Hematopoietic multipotent progenitor cell treated with erythropoietin and hydrocortisone succinate and interleukin-3 and kit ligand, for 15 days (in vitro differentiated cells): ENCODE measurements around the gene NECTIN4.

Experiments used
- DNase-seq: peaks from one replicate; pipeline ENCODE4 v3.0.0-alpha.2; 2015; ENCODE audit warnings: low spot score

NECTIN4 gene

DNA sequence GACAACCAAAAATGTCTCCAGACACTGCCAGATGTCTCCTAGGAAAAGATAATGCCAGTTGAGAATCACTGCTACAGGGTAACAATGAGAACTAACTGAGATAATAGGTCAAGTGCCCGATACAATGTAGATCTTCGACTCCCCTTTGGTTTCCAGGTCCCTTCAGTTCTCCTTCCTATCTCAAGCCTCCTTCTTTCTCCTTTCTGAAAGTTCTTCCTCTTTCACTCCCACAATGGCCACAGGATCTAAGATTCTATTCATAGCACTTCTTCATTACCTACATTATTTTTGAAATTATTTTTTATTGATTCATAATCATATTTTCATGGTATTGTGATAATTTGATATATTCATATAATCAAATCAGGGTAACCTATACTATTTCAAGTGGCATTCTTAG, 22.2 kb upstream of the NECTIN4 start:
- DNase-seq: no peak

DNA sequence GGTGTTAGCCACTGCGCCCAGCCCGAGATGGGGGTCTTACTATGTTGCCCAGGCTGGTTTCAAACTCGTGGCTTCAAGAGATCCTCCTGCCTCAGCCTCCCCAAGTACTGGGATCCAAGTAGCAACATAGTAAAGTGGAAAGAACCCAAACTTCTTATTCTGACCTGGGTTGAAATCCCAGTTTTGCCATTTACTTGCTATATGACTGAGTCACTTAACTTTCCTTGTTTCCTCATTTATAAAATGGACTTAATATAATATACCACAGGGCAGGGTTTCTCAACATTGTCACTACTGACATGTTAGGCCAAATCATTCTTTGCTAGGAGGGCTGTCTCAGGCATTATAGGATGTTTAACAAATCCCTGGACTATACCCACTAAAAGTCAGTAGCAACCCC, 21.8 kb upstream of the NECTIN4 start:
- no peak for DNase-seq

DNA sequence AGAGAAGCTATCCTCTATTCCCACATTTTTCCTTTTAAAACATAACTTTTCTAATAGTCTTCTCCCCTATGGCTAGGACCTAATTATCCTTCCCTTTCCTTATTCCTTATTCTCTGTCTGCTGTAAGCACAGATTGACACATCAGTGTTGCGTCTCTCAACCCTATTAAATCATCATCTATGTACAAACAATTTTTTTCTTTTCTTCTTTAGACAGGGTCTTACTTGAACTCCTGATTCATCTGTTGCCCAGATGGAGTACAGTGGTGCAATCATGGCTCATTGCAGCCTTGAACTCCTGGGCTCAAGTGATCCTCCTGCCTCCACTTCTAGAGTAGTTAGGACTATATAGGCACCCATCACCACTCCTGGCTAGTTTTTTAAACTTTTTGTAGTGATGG, 17.1 kb upstream of the NECTIN4 start:
- DNase-seq: no peak

DNA sequence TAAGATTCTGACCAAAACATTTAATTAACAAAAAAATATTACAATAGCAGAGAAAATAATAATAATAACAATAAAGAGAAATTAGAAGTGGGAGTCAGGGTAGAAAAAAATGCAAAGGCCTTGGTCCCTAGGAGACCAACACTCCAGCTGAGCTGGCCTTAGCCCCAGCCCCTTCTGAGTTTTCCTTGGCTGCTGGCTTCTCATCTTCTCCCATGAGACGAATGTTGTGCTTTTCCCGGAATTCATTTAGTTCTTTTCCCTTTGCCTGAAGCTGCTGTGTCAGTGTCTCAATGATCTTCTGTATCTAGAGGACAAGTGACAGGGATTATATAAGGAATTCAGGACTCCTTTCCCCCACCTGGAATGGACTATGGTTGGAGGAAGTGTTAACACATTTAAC, 11.2 kb upstream of the NECTIN4 start:
- no peak for DNase-seq

DNA sequence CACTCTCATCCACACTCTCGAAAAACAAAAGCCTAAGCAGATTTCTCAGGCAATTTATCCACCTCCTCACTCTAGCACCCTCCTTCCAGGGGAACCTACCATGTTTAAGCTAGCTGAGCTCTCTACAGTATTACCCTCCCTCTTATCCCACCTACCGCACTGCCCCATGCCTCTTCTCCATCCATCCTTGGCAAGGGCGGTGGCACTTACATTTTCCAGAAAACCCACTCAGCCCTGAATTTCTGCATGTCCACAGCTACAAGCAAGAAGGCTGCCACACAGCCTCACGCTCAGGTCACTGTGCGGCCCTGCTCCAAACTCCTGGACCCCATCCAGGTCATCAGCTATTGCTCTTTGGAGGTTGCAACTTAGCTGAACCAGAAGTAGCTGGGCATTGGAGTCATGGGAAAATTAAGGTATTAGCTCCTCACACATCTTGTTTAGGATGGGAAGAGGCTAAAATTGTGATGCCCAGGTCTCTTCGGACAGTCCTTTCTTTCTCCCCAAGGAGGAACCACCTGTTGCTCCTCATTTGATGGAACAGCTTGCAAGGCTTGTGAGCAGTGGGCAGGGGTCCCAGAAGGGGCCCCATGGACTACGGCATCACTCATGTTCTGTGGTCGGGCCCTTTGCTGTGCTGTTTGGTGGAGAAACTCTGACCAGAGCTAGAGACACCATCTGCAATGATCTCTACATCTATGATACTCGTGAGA, 9.9 kb upstream of the NECTIN4 start:
- no peak for DNase-seq

DNA sequence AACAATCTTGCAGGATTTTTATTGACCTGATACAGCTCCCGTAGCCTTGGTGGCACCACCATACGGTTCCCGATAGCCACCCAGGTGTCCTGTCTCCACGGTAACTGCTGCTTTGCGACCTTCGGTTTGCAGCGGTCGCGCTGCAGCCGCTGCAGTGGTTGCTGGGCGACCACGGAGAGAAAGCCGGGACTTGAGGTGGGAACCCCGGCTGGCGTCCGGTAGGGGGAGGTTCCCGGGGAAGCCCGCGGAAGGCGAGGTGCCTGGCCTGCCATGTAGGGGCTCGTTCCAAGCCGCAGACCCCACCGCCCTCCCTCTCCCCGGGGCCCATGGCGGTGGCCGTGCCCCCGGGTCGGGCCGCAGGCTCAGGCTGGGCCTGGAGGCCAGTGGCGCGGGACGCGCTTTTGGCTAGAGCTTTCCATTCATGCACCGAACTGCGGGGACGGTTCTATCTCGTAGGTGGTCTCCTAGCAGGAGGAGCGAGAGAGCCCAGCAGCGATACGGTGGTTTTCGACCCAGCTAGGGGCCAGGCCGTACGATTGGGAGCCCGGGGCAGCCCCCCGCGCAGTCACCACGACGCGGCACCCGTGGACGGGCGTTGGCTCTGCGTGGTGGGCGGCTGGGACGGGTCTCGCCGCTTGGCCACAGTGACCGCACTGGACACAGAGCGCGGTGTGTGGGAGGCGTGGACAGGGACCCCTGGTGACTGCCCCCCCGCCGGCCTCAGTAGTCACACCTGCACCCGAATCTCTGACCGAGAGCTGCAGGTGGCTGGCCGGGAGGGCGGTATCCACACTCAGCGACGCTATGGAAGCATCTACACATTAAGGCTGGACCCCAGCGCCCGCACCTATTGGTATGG, 9.1 kb upstream of the NECTIN4 start, which contains the start of gene KLHDC9:
TSS of gene KLHDC9 (plus strand) at position 152 of the 859 bp plus-strand sequence. CDS start at position 327, 175 bp downstream.
- DNase-seq: peak; percentile 9

DNA sequence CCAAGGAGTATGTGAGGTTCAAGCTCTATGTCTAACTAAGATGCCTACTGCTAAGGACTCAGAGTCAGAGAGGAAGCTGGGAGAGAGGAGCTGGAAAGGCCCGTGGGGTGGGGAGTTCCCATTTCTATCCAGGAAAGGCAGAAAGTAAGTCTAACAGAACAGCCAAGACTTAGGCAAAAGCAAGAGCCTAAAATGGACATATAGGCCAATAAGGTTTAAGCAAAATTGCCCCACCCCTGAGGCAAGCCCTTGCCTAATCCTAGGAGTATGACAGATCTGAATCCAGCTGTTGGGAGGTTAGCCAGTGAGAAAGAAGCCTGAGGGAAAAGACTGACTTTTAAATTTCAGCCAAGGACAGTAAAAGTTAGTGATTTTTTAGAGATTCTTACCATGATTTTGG, 7.2 kb upstream of the NECTIN4 start:
- DNase-seq: no peak

DNA sequence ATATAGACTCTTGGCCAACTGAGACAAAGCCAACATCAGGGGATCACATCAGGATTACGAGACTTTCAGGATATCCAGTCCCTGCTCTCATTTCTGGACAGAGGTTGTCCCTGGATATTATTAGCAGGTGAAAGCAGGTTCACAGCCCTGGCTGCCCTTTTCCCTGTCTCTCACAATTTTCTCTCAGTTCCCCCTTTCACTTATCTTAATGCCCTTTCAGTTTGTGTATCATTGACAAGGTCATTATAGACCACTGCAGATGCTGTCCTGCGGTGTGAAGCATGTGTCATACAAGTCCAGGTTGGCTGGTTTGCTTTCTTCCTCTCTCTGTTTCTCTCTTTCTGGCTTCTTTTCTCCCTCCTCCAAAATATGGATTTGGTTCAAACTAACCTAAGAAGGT, 6.7 kb upstream of the NECTIN4 start:
- no peak for DNase-seq

DNA sequence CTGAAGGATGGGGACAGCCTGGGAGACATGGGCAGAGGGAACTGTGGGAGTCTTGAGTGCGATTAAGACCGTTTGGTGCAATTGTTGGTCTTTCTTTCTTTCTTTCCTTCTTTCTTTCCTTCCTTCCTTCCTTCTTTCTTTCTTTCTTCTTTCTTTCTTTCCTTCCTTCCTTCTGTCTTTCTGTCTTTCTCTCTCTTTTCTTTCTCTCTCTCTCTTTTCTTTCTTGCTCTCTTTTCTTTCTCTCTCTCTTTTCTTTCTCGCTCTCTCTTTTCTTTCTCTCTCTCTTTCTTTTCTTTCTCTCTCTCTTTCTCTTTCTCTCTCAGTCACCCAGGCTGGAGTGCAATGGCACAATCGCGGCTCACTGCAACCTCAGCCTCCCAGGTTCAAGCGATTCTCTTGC, 5.9 kb upstream of the NECTIN4 start:
- no peak for DNase-seq

DNA sequence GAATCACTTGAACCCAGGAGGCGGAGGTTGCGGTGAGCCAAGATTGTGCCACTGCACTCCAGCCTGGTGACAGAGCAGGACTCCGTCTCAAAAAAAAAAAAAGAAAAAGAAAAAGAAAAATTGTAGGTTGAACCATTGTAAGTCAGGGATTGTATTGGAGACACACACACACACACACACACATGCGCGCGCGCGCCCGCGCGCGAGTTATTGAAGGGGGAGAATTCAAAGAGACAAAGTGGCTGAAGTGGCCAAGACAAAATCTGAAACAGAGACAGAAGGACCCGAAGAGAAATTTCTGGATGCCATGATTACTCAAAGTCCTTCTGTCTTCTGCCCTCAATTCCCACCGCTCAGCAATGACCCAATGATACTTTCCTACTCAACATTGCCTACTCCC, 5.1 kb upstream of the NECTIN4 start:
- no peak for DNase-seq

DNA sequence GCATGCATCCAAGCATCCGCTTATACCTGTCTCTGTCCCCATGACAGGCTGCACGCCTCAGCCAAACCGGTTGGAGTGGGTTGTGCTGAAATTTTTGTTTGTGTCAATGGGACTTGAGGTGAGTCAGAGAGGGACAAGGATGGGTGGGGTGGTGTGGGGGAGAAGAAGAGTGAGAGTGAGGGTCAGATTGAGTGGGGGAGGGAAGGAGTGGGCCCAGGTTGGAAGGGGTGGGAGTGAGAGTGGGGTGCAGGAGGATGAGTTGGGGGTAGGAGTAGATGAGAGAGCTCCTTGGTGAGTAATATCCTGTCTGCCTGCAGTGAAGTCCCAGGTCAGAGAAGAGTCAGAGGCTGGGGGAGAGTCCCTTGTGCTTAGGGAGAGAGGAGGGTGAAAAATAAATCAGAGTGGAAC, 3.3 kb upstream of the NECTIN4 start:
- DNase-seq: no peak

DNA sequence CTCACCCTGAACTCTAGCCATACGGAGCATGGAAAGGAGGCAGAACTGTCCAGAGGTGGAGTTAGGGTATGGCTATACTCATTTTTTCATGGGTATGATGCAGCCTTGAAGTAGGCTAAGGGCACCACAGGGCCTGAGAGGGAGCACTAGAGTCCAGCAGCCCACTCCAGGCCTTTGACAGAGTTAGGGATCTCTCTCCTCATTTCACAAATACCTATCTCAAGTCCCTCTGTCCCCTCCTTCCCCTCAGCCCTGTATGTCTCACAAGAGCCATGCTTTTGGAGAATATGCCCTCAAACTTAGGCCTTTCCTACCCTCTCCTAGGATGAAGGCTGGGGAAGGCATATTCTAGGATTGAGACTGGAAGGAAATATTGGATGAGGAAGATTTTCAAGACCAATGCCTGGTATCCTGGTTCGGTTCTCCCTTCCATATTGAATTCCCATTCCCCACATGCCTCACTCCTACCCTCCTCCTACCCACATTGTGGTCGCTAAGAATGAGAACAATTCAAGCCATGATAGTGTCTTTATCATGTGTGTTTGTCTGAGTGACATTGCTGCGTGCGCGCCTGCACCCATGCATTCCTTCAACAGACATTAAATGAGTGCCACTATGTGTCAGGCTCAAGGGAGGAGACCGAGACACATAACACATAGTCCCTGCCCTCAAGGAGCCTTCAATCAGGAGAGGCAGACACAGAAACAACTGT, 2.6 kb upstream of the NECTIN4 start:
- no peak for DNase-seq

DNA sequence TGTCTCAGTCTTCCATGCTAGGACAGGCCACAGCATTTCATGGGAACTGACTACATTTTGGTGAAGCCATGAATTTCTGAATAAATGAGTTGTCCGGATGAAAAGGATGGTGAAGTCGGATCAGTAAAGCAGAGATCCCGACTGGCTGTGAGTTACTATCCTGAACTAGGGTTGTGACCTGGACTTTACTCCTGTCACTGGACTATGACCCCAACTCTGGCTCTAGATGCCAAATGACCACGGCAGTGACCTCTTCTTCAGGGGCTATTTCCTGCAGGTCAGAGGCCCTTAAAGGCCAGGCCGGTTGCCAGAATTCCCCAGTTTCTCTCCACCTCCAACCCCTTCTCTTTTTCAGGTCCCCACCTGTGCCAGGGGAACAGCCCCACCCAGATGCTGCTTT, 1.7 kb upstream of the NECTIN4 start:
- DNase-seq: no peak

DNA sequence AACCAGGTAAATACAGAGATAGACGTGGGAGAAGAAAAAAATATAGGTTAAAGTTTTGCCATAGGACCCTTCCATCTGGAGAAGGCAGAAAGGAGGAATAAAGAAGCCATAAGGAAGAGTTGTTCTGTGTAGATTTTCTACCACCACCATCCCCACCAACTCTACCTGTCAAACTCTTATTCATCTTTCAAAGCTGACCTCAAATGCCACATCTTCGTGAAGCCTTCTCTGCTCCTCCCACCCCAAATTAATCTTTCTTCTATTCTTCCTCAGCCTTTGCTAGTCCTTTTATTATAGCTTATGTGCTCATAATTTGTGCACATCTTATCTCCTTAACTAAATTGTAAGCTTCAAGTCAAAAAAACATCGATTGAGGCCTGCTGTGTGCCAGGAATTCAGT, 1.3 kb upstream of the NECTIN4 start:
- DNase-seq: no peak

DNA sequence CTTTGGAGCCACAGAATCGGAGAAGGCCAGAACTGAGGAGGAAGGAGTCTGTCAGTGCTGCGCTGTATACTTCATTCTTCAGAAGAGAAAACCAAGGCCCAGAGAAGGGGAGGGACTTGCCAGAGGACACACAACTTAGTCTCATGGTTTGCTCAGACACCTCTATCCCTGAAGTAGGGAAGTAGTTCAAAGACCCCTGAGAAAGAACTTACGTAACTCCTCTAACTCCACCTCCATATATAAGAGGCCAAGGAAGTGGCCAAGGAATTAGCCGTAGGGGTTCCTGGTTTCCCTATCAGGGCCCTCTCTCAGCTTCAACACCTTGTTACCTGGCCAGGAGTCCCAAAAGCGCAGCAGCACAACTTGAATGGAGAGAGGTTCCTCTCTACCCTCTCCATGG, 580 bp upstream of the NECTIN4 start:
- DNase-seq: no peak

DNA sequence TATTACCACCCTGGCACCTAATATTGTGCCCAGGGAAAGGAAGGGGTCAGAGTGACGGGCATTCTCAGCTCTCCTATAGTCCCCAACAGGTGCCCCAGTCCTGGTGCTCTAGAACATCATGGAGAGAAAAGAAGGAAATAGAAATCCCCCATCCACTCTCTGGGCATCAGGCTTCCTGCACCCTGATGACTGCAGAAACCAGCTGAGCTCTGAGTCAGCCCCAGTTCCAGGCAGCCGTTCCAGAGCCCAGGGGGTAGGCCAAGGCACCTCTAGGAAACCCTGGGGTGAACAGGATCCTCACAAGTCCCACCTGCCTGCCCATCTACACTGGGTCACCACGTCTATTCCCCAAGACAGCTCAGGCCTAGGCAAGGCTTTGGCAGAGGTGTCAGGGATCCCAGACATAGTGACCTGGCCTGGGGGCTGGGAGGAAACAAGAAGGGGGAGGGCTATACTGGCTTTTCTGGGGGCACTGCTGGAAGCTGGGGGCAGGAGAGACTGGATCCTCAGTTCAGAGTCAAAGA, 709 bp downstream of the NECTIN4 start:
- DNase-seq: no peak

DNA sequence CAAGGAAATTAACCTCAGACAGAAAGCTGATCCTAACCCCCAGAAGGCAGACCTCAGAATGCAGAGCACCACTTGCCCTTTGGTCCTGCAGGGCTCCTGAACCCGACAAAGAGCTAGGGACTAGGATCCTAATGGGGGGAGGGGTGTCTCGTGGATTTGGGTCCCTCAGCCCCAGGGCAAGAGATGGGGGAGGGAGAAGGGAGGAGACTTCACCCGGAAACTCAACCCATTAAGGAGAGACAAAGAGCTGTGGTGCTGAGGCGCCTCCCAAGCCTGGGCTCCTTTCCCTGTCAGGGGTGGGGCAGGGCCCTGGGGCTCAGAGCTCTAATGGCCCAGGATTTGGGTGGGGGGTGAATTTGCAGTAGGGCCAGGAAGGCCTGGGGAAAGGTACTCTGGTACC, 2.9 kb downstream of the NECTIN4 start:
- DNase-seq: no peak

DNA sequence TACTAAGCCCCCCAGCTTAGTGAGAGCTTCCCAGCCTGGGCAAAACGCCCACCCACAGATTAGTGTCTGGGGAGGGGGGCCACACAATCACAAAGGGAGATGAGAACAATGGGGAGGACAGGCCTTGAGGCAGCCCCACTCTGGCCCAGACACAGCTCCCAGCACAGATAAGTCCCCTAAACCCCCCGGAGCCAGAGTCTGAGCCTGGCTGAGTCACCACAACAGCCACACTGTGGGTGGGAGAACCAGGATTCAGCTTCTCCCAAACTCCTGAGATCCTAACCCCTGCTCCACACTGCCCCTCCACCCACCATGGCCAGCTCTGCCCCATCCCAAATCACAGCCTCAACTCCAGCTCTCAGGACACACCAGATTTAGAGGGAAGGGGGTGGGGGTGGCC, 4.2 kb downstream of the NECTIN4 start:
- no peak for DNase-seq

DNA sequence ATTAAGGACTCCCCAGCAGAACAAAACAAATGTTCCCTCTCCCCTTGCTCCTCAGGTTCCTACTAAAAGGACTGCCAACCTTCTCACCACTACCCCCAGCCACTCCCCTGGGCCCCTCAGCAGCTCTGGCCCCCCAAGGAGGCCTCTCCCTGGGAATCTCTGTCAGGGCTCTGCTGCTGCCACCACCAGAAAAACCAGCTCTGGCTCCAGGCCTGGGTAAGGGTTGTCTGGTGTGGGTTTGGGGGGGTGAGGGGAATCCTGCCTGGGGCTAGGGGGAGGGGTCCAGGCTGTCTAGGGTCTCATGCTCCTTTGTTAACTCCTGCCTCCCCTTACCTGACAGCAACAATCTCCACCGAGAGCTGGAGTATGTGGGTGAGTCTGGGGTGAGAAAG, 4.8 kb downstream of the NECTIN4 start:
- DNase-seq: no peak

DNA sequence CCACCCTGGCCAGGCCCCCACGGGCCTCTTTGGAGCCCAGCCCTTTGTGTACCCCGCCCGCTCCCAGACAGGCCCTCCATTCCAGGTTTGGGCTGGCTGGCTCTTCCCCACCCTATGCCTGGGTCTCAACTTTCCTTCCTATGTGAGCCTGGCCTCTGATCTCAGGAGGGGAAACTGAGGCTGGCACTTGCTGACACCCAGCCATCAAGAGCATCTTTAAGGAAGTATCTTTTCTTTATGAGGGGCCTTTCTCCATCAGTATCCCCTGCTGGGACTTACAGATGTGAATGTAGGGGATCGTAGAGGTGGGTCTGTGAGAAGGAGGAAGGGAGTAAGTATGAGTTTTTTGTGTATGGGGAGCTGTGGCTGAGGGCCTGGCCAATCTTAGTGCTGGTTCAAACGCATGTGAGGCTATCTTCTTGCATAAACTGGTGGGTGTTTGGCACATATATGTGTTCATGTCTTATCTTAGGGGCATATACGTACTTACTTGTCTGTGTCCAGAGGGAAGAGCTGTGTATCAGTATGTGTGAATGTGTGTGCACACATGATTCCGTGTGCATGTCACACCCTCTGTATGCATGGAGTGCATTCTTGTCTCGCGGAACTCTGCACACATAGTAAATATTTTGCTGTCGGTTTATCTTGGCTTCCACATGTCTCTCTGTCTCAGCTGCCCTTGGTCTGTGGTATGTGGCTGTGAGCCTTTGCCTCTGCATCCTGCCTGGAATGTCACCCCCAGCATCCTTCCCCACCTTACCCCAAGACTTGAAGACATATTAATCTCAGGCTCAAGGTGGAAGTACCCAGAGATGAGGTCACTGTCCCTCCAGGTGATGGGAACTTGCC, 5.4 kb downstream of the NECTIN4 start:
- no peak for DNase-seq

DNA sequence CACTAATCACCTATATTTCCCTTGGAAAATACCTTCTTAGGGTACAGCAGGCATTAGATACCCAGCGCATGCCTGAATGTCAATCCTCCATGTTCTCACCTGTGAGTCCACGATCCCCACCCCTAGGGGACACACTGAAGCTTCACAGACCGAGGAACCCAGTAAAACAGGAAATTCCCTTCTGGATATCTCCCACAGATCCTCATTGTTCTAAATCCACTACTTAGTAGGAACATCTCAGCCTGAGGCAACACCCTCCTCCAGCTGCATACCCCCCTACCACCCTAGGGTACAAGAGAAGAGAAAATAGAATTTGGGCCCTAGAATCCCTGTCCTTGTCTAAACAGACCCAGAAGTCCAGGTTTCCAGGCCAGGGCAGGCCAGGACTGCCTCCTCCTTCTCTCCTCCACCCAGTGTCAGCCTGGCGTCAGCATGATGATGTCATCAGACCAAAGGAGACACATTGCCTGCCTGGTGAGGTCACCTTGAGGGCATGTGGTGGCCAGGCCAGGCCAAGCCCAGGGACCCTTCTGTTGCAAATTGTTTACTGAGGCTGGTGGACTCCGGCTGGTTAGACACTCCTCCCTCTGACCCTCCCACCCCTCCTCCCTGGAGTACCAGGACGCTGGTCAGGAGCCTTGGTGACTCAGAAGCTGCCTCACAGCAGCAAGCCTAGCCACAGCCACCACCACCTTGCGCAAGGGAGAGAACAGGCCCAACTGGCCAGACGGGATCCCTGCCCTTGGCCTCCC, 6.2 kb downstream of the NECTIN4 start:
- DNase-seq: no peak
